Large intestine (tissue), 3 donors: Measurements from ENCODE around the gene MAD1L1. TPM values are rescaled to one million over a fixed set of nuclear protein-coding genes. Genes with fewer than 3 reads are reported as not detected.

Experiments
- DNase-seq, 2 donors: peaks; one replicate each; pipeline versions ENCODE4 v3.0.0 to v3.0.0-alpha.2; 2013
- H3K27ac ChIP-seq: one replicate; pipeline ENCODE4 v1.5.1; 2013; ENCODE audit warnings: low read length
- H3K27me3 ChIP-seq: 2 replicates; pipeline ENCODE4 v1.6.1; 2013; ENCODE audit warnings: low read length; ENCODE audit not compliant: control insufficient read depth, insufficient read depth
- H3K36me3 ChIP-seq: 2 replicates; pipeline ENCODE4 v1.6.1; 2013; ENCODE audit warnings: low read length; ENCODE audit not compliant: control insufficient read depth, insufficient read depth
- H3K4me1 ChIP-seq: one replicate; pipeline ENCODE4 v1.6.1; 2013; ENCODE audit warnings: low read length; ENCODE audit not compliant: control insufficient read depth, insufficient read depth
- H3K4me3 ChIP-seq: one replicate; pipeline ENCODE4 v1.5.1; 2013; ENCODE audit warnings: low read length
- H3K9me3 ChIP-seq: one replicate; pipeline ENCODE4 v1.6.1; 2013; ENCODE audit warnings: mild to moderate bottlenecking, low read depth, low read length, moderate library complexity; ENCODE audit not compliant: control insufficient read depth
- WGBS: methylation state at CpG from one replicate; pipeline ENCODE4 v1.1.5; 2013; ENCODE audit warnings: low lambda C conversion rate; ENCODE audit not compliant: insufficient coverage; 5-methylcytosine and 5-hydroxymethylcytosine counted together
- polyA plus RNA-seq: library from polyadenylated mRNA; unstranded; fragments of 120-200 nt; gene quantifications from one replicate; pipeline ENCODE4 v1.2.1, GENCODE V29; 2013

MAD1L1 gene
- polyA plus RNA-seq, 1 donor, result 15.1 TPM

GRCh38 chr7:2043316-2044039 is 189.3 kb downstream of the MAD1L1 start:
- no CpG with 5 or more reads among the region's 32 CpGs for WGBS
- no peak for DNase-seq

GRCh38 chr7:2042650-2043049 is 190.1 kb downstream of the MAD1L1 start:
- no CpG with 5 or more reads among the region's 15 CpGs for WGBS
- H3K27ac ChIP-seq, result no peak overlapping the region
- DNase-seq, result no peak

More at GRCh38 chr7:2043316-2044039, 189.3 kb downstream of the MAD1L1 start:
- Histone ChIP-seq H3K9me3 (peaks cover 13% of the 10 kb centered on the region), H3K4me1 (no peaks in the 10 kb centered on the region), H3K4me3 (no peak overlapping the region), H3K36me3 (no peaks in the 10 kb centered on the region), H3K27ac (no peak overlapping the region), H3K27me3 (no peaks in the 10 kb centered on the region)

GRCh38 chr7:2041496-2042367 is 191.0 kb downstream of the MAD1L1 start:
- DNase-seq, result no peak
- no peaks in the 10 kb centered on the region for H3K27me3 ChIP-seq
- WGBS, result no CpG with 5 or more reads among the region's 26 CpGs
- peaks cover 13% of the 10 kb centered on the region for H3K9me3 ChIP-seq
- H3K4me1 ChIP-seq, result no peaks in the 10 kb centered on the region
- no peak overlapping the region for H3K27ac ChIP-seq
- H3K4me3 ChIP-seq, result no peak overlapping the region
- no peaks in the 10 kb centered on the region for H3K36me3 ChIP-seq

More at GRCh38 chr7:2042650-2043049, 190.1 kb downstream of the MAD1L1 start:
- H3K4me1 ChIP-seq, result no peaks in the 10 kb centered on the region
- H3K4me3 ChIP-seq, result no peak overlapping the region
- H3K9me3 ChIP-seq, result peaks cover 13% of the 10 kb centered on the region
- H3K27me3 ChIP-seq, result no peaks in the 10 kb centered on the region
- H3K36me3 ChIP-seq, result no peaks in the 10 kb centered on the region

- H3K27ac ChIP-seq, result no peak overlapping the region
- no peaks in the 10 kb centered on the region for H3K36me3 ChIP-seq
- no peaks in the 10 kb centered on the region for H3K4me1 ChIP-seq
- WGBS, result no CpG with 5 or more reads among the region's 6 CpGs
- no peak for DNase-seq
- H3K27me3 ChIP-seq, result no peaks in the 10 kb centered on the region
- H3K4me3 ChIP-seq, result no peak overlapping the region
- H3K9me3 ChIP-seq, result peaks cover 13% of the 10 kb centered on the region
These were observed 191.9 kb downstream of the MAD1L1 start for GRCh38 chr7:2040893-2041270.

- Histone ChIP-seq H3K27ac (no peak overlapping the region), H3K36me3 (no peaks in the 10 kb centered on the region), H3K27me3 (no peaks in the 10 kb centered on the region), H3K4me3 (no peak overlapping the region), H3K9me3 (peaks cover 13% of the 10 kb centered on the region), H3K4me1 (no peaks in the 10 kb centered on the region)
- no peak for DNase-seq
- 99% methylated on average over 11 of the region's 22 CpGs for WGBS
These were observed 192.4 kb downstream of the MAD1L1 start for GRCh38 chr7:2040201-2040892.

- Histone ChIP-seq H3K4me3 (no peak overlapping the region), H3K27ac (no peak overlapping the region), H3K36me3 (no peaks in the 10 kb centered on the region), H3K9me3 (peaks cover 13% of the 10 kb centered on the region), H3K27me3 (no peaks in the 10 kb centered on the region), H3K4me1 (no peaks in the 10 kb centered on the region)
- no peak for DNase-seq
- no CpG with 5 or more reads among the region's 23 CpGs for WGBS
These were observed 193.6 kb downstream of the MAD1L1 start for GRCh38 chr7:2038931-2039728.

GRCh38 chr7:2037808-2038522 is 194.8 kb downstream of the MAD1L1 start:
- peaks cover 3% of the 10 kb centered on the region for H3K9me3 ChIP-seq
- DNase-seq, result peak; percentile 20 to 33
- H3K27me3 ChIP-seq, result no peaks in the 10 kb centered on the region
- no peaks in the 10 kb centered on the region for H3K4me1 ChIP-seq
- no CpG with 5 or more reads among the region's 13 CpGs for WGBS
- H3K27ac ChIP-seq, result no peak overlapping the region
- H3K4me3 ChIP-seq, result no peak overlapping the region
- no peaks in the 10 kb centered on the region for H3K36me3 ChIP-seq

GRCh38 chr7:2037301-2037807 is 195.4 kb downstream of the MAD1L1 start:
- Histone ChIP-seq H3K4me1 (no peaks in the 10 kb centered on the region), H3K4me3 (no peak overlapping the region), H3K9me3 (no peaks in the 10 kb centered on the region), H3K27ac (no peak overlapping the region), H3K27me3 (no peaks in the 10 kb centered on the region), H3K36me3 (no peaks in the 10 kb centered on the region)
- WGBS, result 100% methylated on average over 1 of the region's 17 CpGs
- DNase-seq, result no peak

- Histone ChIP-seq H3K4me1 (no peaks in the 10 kb centered on the region), H3K36me3 (no peaks in the 10 kb centered on the region), H3K4me3 (no peak overlapping the region), H3K27ac (no peak overlapping the region), H3K9me3 (no peaks in the 10 kb centered on the region), H3K27me3 (no peaks in the 10 kb centered on the region)
- DNase-seq, result no peak
- WGBS, result 85% methylated on average over 9 of the region's 20 CpGs
These were observed 196.0 kb downstream of the MAD1L1 start for GRCh38 chr7:2036786-2037185.
